HG03565 (cell line): ENCODE results near the gene AGAP1.

Experiments
- ATAC-seq: cut with Tn5 transposase; IDR thresholded peaks from one replicate; pipeline ENCODE4 v1.9.1; 2021; ENCODE audit warnings: mild to moderate bottlenecking, moderate library complexity; ENCODE audit not compliant: unreplicated experiment

AGAP1 gene

DNA sequence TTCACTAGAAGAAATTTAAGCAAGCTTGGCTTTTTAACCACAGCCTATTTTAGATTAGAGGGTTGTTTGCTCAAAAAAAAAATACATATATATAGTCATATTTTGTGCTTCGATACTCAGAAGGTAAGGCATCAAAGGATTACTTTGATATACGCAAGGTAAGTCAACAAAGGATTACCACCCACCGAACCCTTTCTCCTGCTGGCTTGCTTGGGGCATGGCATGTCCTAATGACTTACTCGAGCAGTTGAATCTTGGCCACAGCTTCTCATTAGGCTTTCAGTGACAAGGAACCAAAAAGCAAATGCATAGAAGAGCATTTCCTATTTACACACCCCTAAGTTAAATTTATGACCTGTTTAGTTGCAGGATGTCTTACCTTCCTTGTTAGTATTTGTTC, 295.7 kb downstream of the AGAP1 start:
- ATAC-seq: no peak

DNA sequence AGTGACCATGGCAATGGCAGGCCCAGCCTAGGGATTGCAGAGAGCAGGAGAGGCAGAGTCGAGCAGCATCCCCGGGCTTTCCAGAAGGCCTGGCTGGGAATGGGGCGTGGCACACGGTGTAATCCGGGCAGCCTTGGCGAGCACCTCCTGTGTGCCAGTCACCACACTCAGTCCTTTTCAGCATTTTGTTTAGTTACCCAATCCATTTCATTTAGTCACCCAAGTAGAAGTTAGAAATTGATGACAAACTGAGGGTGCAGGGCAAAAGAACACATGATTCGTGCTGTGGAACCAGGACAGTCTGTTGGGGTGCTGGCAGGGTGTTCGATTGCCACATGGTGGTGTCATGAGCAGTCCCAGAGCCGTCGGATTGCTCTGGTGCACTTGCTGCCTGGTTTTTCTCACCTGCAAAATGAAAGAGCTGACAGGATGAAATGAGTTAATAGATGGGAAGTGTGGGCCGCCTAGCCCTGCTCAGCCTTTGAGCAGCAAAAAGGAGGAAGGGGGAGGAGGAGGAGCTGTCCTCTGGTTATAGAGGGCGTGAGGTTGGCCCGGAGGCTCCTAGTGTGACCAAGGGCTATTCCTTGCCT, 299.4 kb downstream of the AGAP1 start:
- no peak for ATAC-seq

GRCh38 chr2:235799281-235799680, 305.4 kb downstream of the AGAP1 start:
- no peak for ATAC-seq

DNA sequence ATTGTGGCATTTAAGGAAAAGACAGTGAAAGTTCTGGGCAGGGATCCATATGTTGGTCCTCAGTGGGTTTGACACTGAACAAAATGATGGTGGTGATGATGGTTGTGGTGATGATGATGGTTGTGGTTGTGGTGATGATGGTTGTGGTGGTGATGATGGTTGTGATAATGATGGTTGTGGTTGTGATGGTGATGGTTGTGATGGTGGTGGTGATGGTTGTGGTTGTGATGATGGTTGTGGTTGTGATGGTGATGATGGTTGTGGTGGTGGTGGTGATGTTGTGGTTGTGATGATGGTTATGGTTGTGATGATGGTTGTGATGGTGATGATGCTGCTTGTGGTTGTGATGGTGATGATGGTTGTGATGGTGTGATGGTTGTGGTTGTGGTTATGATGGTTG, 308.7 kb downstream of the AGAP1 start:
- no peak for ATAC-seq

- no peak for ATAC-seq
These were observed 309.2 kb downstream of the AGAP1 start for GRCh38 chr2:235803028-235803427.

GRCh38 chr2:235804676-235805075, 310.8 kb downstream of the AGAP1 start:
- no peak for ATAC-seq

DNA sequence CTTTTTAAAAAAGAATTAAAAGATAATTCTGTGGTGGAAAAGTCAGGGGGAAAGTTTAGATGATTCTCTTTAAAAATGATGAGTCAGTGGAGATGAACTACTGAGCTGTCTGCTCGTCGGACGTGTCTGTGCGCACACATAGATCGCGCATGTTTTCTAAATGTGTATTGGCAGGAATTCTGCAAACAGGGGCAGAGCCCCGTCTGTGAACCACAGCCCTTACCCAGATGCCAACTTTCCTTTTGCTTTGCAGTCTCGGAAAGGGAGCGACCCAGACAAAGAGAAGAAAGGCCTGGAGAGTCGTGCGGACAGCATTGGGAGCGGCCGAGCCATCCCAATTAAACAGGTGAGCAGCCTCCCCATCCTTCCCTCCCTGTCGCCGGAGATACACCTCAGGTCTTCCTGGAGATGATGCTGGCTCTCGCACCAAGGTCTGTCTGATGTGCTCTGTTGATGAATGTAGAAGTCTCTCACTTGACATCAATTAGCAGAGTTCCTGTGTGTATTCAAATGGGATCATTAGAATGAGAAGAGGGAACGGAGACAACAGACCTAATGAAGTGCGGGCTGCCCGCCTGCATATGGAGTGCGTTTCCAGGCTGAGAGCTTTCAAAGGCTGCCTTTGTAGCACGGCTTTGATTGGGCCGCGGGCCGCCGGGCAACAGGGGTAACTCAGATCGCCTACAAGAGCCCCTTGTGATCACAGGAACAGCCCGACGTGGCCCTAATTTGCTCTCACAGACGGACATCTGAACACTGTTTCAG, 313.3 kb downstream of the AGAP1 start:
- no peak for ATAC-seq

DNA sequence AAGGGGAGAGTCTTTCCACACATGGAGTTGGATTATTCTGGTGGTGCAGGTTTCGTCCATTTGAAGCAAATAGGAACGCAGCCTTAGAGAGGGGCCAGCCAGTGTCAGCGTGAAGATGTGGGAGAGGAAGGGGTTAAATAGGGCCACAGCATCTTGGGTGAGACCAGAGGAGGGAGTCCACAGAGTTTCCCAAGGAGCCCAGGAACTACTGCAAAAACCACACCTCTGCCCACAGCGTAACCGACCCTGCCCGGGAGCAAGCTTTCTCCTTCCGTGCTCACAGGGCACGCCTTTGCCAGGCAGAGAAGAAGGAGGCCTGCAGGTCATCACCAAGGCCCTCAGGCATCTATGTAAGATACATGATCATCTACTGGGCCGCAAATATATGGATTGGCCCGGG, 314.5 kb downstream of the AGAP1 start:
- no peak for ATAC-seq

DNA sequence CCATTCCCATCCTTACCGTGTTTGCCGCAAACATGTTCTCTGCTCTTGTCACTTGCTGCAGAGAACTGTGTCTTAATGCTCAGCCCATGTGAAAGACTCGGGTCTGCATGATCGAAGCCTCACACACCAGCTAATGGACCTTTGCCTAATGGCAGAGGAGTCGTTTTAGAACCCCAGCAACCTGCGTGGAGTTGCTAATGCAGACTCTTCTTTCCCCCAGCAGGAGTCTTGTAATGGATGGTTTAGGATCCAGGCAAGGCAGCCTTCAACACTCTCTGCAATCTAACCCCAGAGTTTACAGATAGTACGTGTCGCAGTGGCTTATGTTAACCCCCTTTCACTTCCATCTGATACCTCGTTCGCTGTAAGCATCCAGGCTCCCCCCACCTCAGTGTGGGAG, 316.4 kb downstream of the AGAP1 start:
- ATAC-seq: no peak

DNA sequence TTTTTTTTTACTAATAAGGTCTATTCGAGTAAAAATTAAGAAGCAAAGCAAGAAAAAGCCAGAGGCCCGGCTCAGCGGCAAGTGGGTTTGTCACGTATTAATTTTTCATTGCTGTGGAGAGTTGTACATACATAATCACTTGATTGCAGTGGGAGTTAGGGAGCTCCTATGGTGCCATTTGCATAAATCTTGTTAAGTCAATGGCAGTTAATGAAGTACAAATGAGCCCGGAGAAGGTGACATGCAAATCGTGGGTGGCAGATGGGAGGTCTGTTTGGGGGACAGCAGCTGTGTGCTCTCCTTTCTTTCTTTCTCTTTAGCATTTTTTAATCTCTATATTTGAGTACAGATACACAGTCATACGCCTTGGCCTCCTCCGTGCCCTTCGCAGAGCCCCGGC, 317.0 kb downstream of the AGAP1 start:
- no peak for ATAC-seq

GRCh38 chr2:235811446-235812184, 317.8 kb downstream of the AGAP1 start:
- ATAC-seq: no peak

GRCh38 chr2:235812185-235812665, 318.4 kb downstream of the AGAP1 start:
- ATAC-seq: no peak

DNA sequence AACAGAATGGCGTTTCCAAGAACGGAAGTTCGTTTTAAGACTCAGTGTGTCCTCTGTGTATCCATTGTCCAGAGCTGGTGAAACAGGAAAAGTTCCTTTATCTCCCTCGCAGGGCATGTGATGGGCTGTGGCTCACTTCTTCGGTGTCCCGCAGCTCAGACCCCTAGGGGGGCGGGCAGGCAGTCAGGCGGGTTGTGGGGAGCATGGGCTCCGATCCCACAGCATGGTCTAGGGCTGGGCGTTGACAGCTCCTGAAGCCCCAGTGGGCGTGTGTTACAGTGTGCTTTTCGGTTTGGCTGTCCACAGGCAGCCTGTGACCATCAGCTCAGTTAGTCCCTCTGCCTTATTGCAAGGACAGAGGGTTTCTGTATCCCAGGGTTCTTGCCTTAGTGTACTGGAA, 319.6 kb downstream of the AGAP1 start:
- ATAC-seq: no peak

GRCh38 chr2:235820571-235820970, 326.7 kb downstream of the AGAP1 start:
- ATAC-seq: no peak

DNA sequence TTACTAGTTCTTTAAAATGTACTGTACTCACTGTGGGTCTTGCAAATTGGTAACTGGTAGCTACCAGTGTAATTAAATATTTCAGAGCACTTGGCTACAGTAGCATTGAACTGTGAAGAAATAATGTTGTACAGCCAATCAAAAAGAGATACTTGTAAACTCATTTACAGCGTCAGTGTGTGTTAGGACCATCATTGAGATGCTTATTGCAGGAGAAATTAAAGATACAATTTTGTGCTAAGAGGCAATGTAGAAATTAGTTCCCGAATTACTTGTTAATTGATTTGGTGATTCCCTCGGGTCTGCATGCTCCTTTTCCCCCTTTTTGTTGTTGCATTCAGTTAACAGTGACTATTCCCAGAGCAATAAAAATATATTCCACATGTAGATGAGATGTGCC, 330.5 kb downstream of the AGAP1 start:
- ATAC-seq: no peak

- ATAC-seq: no peak
These were observed 332.1 kb downstream of the AGAP1 start for GRCh38 chr2:235825946-235826345.

DNA sequence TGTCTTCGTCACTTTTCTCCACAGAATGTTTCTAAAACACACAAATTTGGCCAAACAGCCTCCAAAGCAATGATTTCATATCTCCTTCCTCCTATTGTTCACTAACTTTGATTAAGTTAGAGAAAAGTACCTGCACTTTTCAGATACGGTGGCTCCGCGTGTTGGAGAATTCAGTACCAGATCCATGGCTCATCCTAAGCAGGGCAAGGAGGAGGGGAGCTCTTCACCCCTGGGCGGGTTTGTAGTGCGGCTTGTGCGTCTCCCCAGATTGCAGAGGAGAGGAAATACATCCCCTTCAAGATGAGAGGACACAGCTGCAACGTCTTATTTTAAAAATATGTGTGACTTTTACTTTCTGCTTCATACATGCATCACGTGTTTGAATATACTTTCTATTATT, 333.0 kb downstream of the AGAP1 start:
- ATAC-seq: no peak

GRCh38 chr2:235827585-235827992, 333.7 kb downstream of the AGAP1 start:
- ATAC-seq: no peak

GRCh38 chr2:235829726-235830125, 335.9 kb downstream of the AGAP1 start:
- no peak for ATAC-seq

DNA sequence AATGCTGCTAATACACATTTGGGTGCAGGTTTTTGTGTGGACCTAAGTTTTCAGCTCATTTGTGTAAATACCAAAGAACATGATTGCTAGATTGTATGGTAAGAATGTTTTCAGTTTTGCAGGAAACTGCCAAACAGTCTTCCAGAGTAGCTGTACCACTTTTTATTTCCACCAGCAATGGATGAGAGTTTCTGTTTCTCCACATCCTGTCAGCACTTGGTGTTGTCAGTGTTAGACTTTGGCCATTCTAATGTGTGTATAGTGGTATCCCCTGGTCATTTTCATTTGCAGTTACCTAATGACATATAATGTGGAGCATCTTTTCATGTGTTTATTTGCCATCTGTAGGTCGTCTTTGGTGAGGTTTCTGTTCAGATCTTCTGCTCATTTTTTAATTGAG, 337.9 kb downstream of the AGAP1 start:
- ATAC-seq: no peak

- no peak for ATAC-seq
These were observed 339.1 kb downstream of the AGAP1 start for GRCh38 chr2:235832941-235833340.
